HG02588 (cell line): ENCODE measurements around the gene TRPV2.
A peak's percentile ranks its signal among the peaks of the same experiment; 100 is the strongest.

ENCODE experiments used
- ATAC-seq: cut with Tn5 transposase; IDR thresholded peaks from one replicate; pipeline ENCODE4 v1.9.1; 2021; ENCODE audit warnings: mild to moderate bottlenecking, moderate library complexity; ENCODE audit not compliant: unreplicated experiment

Gene TRPV2

GRCh38 chr17:16406742-16407674 lies 8.4 kb upstream of the TRPV2 start:
- no peak for ATAC-seq

DNA sequence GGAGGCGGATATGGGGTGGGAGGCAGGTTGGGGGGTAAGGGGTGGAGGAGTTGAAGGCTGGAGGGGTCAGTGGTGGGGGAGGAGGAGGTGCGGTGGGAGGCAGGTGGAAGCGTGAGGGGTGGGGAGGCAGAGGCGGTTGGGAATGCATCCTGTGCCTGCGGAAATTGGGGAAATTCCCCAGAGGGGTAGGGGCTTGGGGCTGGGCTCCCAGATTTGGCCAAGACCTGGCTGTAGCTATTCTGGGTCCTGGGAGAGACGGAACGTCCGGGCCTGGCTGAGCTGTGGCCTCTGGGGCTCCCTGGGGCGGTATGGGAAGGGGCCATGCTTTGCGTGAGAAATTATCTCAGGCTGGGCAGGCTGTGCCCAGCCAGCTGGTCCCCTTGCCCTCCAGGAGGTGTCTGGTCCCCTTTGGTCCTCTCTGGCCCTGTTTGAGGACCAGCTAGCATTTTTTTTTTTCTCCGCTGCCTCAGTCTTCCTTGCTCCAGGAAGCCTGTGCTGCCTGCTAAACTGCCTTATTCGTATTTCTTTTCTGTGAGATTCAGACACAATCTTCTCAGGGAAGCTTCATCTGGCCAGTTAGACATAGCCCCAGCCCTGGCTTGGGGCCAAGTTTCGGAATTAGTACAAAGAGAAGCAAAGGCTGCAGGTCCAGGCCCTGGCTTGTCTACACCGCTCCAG lies 7.3 kb upstream of the TRPV2 start:
- peak; percentile 79 for ATAC-seq

GRCh38 chr17:16417399-16417798 lies 2.0 kb downstream of the TRPV2 start:
- ATAC-seq = no peak

- ATAC-seq = no peak
These were observed 2.7 kb downstream of the TRPV2 start for GRCh38 chr17:16417896-16418684.

GRCh38 chr17:16418685-16419068 lies 3.3 kb downstream of the TRPV2 start:
- ATAC-seq = no peak

- peak; percentile 37 for ATAC-seq
These were observed 3.9 kb downstream of the TRPV2 start for GRCh38 chr17:16419074-16419928.

- no peak for ATAC-seq
These were observed 4.5 kb downstream of the TRPV2 start for GRCh38 chr17:16419929-16420271.

- no peak for ATAC-seq
These were observed 7.0 kb downstream of the TRPV2 start for GRCh38 chr17:16422416-16422815.

- no peak for ATAC-seq
These were observed 8.0 kb downstream of the TRPV2 start for GRCh38 chr17:16423226-16423872.

- no peak for ATAC-seq
These were observed 9.8 kb downstream of the TRPV2 start for GRCh38 chr17:16425202-16425601.

GRCh38 chr17:16425698-16426659 lies 10.6 kb downstream of the TRPV2 start:
- no peak for ATAC-seq

GRCh38 chr17:16427020-16427419 lies 11.6 kb downstream of the TRPV2 start:
- no peak for ATAC-seq

- no peak for ATAC-seq
These were observed 12.9 kb downstream of the TRPV2 start for GRCh38 chr17:16428098-16428882.

DNA sequence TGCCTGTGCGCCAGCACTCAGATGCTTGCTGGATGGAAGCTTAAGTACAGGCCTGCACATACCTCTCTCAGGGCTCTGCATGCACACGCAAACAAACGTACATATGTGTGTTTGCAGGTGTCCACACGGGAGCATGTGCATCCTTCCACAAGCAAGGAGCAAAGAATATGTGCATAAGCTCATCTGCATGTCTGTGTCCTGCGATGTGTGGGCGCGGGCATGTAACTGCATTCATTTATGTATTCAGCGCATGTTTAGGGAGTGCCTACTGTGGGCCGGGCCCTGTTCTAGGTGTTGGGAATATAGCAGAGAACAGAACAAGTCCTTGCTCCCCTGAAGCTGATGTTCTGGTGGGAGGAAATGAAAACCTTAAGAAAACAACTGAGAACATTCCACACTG lies 13.7 kb downstream of the TRPV2 start:
- no peak for ATAC-seq

GRCh38 chr17:16430650-16431049 lies 15.3 kb downstream of the TRPV2 start:
- no peak for ATAC-seq

DNA sequence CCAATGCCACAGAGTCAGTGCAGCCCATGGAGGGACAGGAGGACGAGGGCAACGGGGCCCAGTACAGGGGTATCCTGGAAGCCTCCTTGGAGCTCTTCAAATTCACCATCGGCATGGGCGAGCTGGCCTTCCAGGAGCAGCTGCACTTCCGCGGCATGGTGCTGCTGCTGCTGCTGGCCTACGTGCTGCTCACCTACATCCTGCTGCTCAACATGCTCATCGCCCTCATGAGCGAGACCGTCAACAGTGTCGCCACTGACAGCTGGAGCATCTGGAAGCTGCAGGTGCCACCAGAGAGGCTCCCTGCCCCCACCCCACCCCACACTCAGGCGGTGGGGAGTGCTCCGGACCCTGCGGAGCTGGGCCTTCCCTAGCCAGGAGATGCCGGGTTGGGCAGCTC lies 16.6 kb downstream of the TRPV2 start:
- ATAC-seq = no peak

DNA sequence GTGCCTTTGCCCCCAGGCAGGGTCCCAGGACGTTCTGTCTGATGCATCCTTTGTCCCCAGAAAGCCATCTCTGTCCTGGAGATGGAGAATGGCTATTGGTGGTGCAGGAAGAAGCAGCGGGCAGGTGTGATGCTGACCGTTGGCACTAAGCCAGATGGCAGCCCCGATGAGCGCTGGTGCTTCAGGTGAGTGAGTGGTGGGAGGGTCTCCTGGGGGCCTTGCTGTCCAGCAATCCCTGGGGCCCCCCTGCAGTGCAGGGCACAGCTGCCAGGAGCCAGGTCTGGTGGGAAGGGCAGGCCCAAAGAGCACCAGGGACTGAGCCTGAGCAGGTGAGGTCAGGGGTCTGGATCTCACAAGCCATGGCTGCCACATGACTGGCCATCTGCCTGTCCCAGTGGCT lies 18.1 kb downstream of the TRPV2 start:
- ATAC-seq = no peak

GRCh38 chr17:16434662-16435061 lies 19.3 kb downstream of the TRPV2 start:
- no peak for ATAC-seq
